Measurements from ENCODE around the gene IGF2. TPM values are rescaled to one million over a fixed set of nuclear protein-coding genes. Genes with fewer than 3 reads are reported as not detected.

The IGF2 gene
- total RNA-seq, 1 donor from 2014 or later, result 11.7 TPM

GRCh38 chr11:2164861-2165555, 25.8 kb upstream of the IGF2 start:
- no peak for DNase-seq (ENCODE audit: low read depth)
- no peak for TF ChIP-seq CTCF (conservative IDR thresholded peaks at IDR 0.05; ENCODE audit: low read depth, low read length)
- no peak overlapping the region for H3K4me3 ChIP-seq (ENCODE audit: low read depth, low read length)

GRCh38 chr11:2164081-2164480, 24.9 kb upstream of the IGF2 start:
- H3K4me3 ChIP-seq (ENCODE audit: low read depth, low read length), result no peak overlapping the region
- no peak for TF ChIP-seq CTCF (conservative IDR thresholded peaks at IDR 0.05; ENCODE audit: low read depth, low read length)
- no peak for DNase-seq (ENCODE audit: low read depth)

- TF ChIP-seq CTCF (conservative IDR thresholded peaks at IDR 0.05; ENCODE audit: low read depth, low read length), result no peak
- no peak for DNase-seq (ENCODE audit: low read depth)
- no peak overlapping the region for H3K4me3 ChIP-seq (ENCODE audit: low read depth, low read length)
These were observed 24.3 kb upstream of the IGF2 start for GRCh38 chr11:2163428-2163978.

GRCh38 chr11:2160736-2161259, 21.6 kb upstream of the IGF2 start, which contains the start of gene INS:
Gene INS, minus strand, starts transcription at chr11:2161209. Its CDS starts 238 bp downstream, at chr11:2160971.
- H3K4me3 ChIP-seq (ENCODE audit: low read depth, low read length), result no peak within 1 kb of the TSS
- TF ChIP-seq CTCF (conservative IDR thresholded peaks at IDR 0.05; ENCODE audit: low read depth, low read length), result no peak
- no peak for DNase-seq (ENCODE audit: low read depth)

- no peak overlapping the region for H3K4me3 ChIP-seq (ENCODE audit: low read depth, low read length)
- DNase-seq (ENCODE audit: low read depth), result no peak
- no peak for TF ChIP-seq CTCF (conservative IDR thresholded peaks at IDR 0.05; ENCODE audit: low read depth, low read length)
These were observed 20.6 kb upstream of the IGF2 start for GRCh38 chr11:2159536-2160413.

- TF ChIP-seq CTCF (conservative IDR thresholded peaks at IDR 0.05; ENCODE audit: low read depth, low read length), result no peak
- DNase-seq (ENCODE audit: low read depth), result no peak
These were observed 19.8 kb upstream of the IGF2 start for GRCh38 chr11:2158966-2159365.

More at GRCh38 chr11:2158966-2159365, 19.8 kb upstream of the IGF2 start:
- no peak overlapping the region for H3K4me3 ChIP-seq (ENCODE audit: low read depth, low read length)
